ENCODE measurements around the gene MYBBP1A. TPM values are rescaled to one million over a fixed set of nuclear protein-coding genes. Genes with fewer than 3 reads are reported as not detected.
A peak's percentile ranks its signal among the peaks of the same experiment; 100 is the strongest.

Gene MYBBP1A
- total and polyA plus RNA-seq, 2 of the 8 experiments (the other 6 are each of a cell fraction or from before 2014, with no cell fraction given) = 46.8 to 151 TPM

DNA sequence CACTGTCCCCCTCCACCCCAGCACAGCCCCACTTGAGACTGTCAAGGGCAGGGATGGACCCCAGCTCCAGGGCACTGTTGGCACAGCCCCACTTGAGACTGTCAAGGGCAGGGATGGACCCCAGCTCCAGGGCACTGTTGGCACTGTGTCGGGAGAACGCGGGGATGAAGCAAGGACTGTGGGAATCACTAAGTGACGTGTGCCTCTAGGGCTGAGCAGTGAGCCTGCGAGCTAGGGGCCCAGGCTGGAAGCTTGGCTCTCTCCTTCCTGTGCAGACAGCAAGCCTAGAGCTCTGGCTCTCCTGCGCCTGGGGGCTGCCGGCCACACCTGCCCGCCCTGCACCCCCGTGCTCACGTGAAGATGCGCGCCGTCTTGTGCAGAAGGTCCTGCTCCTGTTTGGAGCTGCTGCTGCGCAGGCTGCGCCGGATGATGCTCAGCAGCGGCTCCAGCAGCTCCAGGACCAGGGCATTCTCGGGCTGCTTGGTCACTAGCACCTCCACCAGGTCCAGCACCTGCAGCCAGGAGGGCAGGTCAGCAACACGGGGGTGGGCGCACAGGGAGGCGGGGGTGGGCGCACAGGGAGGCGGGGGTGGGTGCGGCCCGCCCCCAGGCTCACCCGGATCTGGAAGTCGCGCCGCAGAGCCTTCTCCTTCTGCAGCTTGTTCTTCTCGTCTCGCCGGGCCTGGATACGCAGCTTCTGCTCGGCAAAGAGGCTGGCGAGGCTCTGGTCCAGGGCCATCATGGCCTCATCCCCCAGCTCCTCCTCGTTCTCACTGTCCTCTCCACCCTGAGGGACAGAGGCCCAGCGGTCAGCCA is 10.8 kb downstream of the MYBBP1A start:
- TF ChIP-seq SAP30 (IDR thresholded peaks at IDR 0.05; ENCODE audit: insufficient read depth, insufficient replicate concordance, low read length) (no peak), CHD1 (IDR thresholded peaks at IDR 0.05; ENCODE audit: low read depth, low read length) (no peak), POLR2AphosphoS5 (IDR thresholded peaks at IDR 0.05; ENCODE audit: low read depth, low read length) (0 out of 2 replicates have a peak, but pooled peaks have one; percentile 6), KDM1A (IDR thresholded peaks at IDR 0.05; ENCODE audit: borderline replicate concordance, low read length) (no peak), SP2 (IDR thresholded peaks at IDR 0.05; ENCODE audit: low read length) (no peak), SP4 (IDR thresholded peaks at IDR 0.05; ENCODE audit: low read length) (no peak)
- H2BK15ac ChIP-seq (ENCODE audit: low read length) = no peak overlapping the region
- no peaks in the 10 kb centered on the region; a peak in 1 of 7 replicates for H3K4me1 ChIP-seq (replicated peaks in 1 of 4; ENCODE audit: control insufficient read depth in 3 of 4, insufficient read depth in 4 of 4, low read length in 3 of 4)
- no peak overlapping the region for H2BK12ac ChIP-seq (ENCODE audit: low read depth, low read length)
- H3K27ac ChIP-seq (ENCODE audit: low read depth, low read length) = no peak overlapping the region
- no peak overlapping the region for H3K4ac ChIP-seq (replicated peaks; ENCODE audit: insufficient read length, low read depth, low read length)
- DNase-seq (ENCODE audit: low read depth in 1 of 2, low spot score in 2 of 2) = no peak
- ChIA-PET CTCF (ENCODE audit: partially characterized antibody) (interaction anchor here (0.8 to 2.7 kb wide), 5 partner anchors 15 to 123 kb away, joined by 3 to 10 read pairs (median 4); partner anchors contain the start of gene SPNS2), POLR2A (ENCODE audit: partially characterized antibody) (interaction anchor here (0.6 to 37.1 kb wide), 6 partner anchors 2 to 411 kb away, joined by 3 to 546 read pairs (median 4); partner anchors contain the start of genes GGT6 and MYBBP1A)
- H2BK5ac ChIP-seq (ENCODE audit: low read depth, low read length) = no peak overlapping the region
- peaks cover 12 to 38% of the 10 kb centered on the region in 2 experiments for H4K20me1 ChIP-seq (replicated peaks in 1 of 2; ENCODE audit: control insufficient read depth in 1 of 2, insufficient read depth in 2 of 2, low read length in 2 of 2)
- H4K8ac ChIP-seq (ENCODE audit: extremely low read depth, insufficient read depth, low read length) = peak overlapping the region; percentile 28; the same call in 1 of the 2 replicates
- no peaks in the 10 kb centered on the region for H3K79me2 ChIP-seq (ENCODE audit: control insufficient read depth in 1 of 2, insufficient read depth in 2 of 2, low read length in 2 of 2)
- H3K9me3 ChIP-seq (ENCODE audit: insufficient read depth in 2 of 2, low read depth in 1 of 2, low read length in 1 of 2) = no peaks in the 10 kb centered on the region
- H3K56ac ChIP-seq (replicated peaks; ENCODE audit: insufficient read length, low read depth, low read length) = no peak overlapping the region
- H3K18ac ChIP-seq (ENCODE audit: extremely low read depth, low read length) = no peak overlapping the region
- no peaks in the 10 kb centered on the region for H3K23me2 ChIP-seq (ENCODE audit: low read depth, low read length)
- 96% methylated on average over 23 of the region's 37 CpGs; no CpG with 5 or more reads in 1 of the 2 experiments for WGBS, 2 experiments (ENCODE audit: extremely low coverage in 1 of 2, insufficient coverage in 1 of 2, insufficient read length in 1 of 2, insufficient replicate concordance in 2 of 2, low coverage in 1 of 2, low lambda C conversion rate in 2 of 2, missing lambda C conversion rate in 1 of 2)
- H2AK5ac ChIP-seq (ENCODE audit: low read depth, low read length) = no peak overlapping the region
- no peaks in the 10 kb centered on the region for H3K27me3 ChIP-seq (replicated peaks in 1 of 4; ENCODE audit: control insufficient read depth in 3 of 4, extremely low read depth in 1 of 4, insufficient read depth in 3 of 4, low read length in 3 of 4)
- H3K23ac ChIP-seq (ENCODE audit: insufficient read length) = no peak overlapping the region
- no peak overlapping the region for H4K91ac ChIP-seq (replicated peaks; ENCODE audit: insufficient read length, low read length)
- no peak for FAIRE-seq
- no peaks in the 10 kb centered on the region; the same call in 1 of the 2 replicates for H3K79me1 ChIP-seq (ENCODE audit: low read depth, low read length)
- no peak overlapping the region for H3K9ac ChIP-seq (replicated peaks in 1 of 4; ENCODE audit: extremely low read depth in 1 of 4, low read depth in 3 of 4, low read length in 3 of 4)
- no peak overlapping the region for H4K5ac ChIP-seq (ENCODE audit: insufficient read length, low read depth, low read length)
- H3K14ac ChIP-seq (ENCODE audit: insufficient read length) = no peak overlapping the region
- H3K36me3 ChIP-seq (ENCODE audit: control insufficient read depth in 2 of 4, insufficient read depth in 4 of 4, low read length in 3 of 4) = peaks cover 48 to 91% (median 67%) of the 10 kb centered on the region in 4 experiments
- H3K4me2 ChIP-seq (ENCODE audit: insufficient read depth in 1 of 2, low read depth in 2 of 2, low read length in 2 of 2) = no peak overlapping the region
- no peak overlapping the region for H2AFZ ChIP-seq (ENCODE audit: low read length)
- H2BK120ac ChIP-seq (replicated peaks; ENCODE audit: low read depth, low read length) = no peak overlapping the region
- no peak overlapping the region for H2BK20ac ChIP-seq (ENCODE audit: low read length)
- no peak overlapping the region for H3K4me3 ChIP-seq (ENCODE audit: extremely low read depth in 1 of 4, insufficient read depth in 2 of 4, low read depth in 3 of 4, low read length in 4 of 4)
